Anterior cingulate cortex (tissue), 58 donors: Measurements from ENCODE around the gene CNOT6L.

Source experiments
- DNase-seq, 58 donors: peaks; one replicate each; lab custom pipeline; 2025; lab: John Stamatoyannopoulos, UW

CNOT6L gene

DNA sequence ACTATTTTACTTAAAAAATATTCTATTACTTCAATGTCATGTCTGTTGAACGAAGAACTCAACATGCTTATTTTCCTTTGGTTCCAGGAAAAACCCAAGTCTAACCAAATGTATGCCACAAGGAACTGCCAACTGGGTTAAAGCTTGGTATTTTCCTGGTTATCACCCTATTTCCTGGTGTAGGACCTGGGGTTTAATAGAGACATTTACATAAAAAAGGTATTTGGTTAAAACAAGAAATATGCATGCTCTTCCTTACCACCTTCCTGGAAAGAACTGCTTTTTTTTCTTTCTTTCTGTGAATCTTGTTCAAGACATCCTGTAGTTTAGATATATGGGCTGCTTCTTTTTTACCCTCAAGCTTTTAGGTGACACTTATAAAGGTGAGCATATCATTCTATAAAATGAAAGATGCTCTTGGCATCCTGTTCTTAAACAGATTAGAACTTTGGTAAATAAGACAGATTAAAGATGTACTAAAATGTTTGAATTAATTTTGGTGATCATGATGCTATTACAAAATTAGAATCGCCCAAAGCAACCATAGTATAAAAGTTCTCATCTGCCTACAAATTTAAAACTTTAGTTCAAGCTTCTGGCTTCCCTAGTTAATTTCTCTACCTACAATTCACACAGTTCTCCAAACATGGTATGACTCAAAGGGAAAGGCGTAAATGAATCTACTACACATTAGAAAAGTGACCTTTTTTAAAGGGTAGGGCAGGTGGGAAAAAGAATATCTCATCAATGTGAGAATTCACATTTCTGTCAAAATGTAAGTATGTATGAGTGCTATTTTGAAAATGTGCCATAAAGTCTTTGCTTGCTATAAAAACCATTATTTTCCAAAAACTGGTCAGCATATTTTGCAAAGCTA is 103.5 kb downstream of the CNOT6L start:
- DNase-seq, result no peak

DNA sequence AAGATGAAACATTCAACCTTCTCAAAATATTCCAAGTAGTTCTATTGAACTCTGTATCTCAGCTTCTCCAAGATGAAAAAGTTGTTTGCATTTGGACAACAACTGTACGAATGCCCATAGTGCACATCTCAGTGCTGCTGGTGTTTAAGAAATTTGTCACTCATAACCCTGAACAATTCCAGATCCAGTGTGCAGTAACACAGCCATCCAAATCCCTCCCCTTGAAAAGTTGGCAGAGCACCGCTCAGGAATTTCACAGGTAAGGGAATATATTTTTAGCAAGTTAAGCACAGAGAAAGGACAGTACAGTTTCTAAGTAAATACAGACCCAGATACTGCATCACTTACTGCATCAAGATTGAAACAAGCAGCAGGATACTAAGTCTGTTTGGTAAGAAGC is 104.7 kb downstream of the CNOT6L start:
- DNase-seq, result no peak

DNA sequence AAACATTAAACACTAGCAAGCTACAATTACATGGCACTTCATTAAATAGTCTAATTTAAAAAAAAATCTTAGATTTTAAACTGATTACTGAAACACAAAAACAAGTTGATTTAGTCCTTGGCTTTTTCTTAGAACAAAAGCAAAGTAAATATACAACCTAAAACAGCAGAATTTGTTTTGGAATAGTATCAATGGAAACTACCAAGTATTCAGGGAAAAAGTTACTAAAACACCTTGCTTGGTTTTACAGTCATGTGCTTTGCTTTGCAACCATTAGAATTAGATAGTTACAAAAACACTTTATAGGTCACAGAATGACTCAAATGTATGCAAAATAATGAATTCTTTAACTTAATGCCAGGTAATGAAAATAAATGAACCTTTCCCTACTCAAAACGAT is 105.3 kb downstream of the CNOT6L start:
- no peak for DNase-seq

DNA sequence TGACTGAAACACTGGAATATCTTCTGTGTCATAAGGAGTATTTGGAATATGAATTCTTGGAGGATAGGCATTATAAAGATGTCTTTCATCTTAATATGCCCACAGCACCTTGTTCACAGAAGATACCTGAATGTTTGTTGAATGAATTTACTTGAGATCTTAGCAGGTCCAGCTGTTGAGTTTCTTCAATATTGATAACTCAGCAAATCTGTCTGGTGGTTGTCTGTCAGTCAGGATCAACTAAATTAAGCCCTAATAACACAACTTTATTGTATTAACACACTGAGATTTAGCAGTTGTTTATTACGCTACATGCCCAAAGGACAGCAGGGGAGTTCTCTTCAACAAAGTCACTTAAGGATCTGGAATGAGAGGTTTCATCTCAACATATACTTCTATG is 106.5 kb downstream of the CNOT6L start:
- DNase-seq, result no peak

DNA sequence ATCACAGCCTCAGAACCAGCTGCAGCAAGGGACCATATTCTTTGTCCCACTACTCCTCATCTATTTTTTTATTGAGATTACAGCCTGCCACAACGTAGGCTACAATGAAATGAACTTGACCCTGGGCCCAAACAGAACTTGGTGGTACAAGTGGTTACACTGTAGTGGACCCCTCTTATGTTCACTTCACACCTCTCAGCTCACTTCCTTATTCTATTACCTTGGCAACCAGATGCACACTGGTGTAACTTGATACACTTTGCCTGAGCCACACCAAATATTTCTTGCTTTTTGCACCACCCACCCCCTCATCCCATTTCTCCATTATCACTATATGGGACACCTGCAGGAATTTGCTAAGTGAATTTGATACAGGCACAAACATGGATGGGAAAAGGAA is 107.7 kb downstream of the CNOT6L start:
- no peak for DNase-seq

DNA sequence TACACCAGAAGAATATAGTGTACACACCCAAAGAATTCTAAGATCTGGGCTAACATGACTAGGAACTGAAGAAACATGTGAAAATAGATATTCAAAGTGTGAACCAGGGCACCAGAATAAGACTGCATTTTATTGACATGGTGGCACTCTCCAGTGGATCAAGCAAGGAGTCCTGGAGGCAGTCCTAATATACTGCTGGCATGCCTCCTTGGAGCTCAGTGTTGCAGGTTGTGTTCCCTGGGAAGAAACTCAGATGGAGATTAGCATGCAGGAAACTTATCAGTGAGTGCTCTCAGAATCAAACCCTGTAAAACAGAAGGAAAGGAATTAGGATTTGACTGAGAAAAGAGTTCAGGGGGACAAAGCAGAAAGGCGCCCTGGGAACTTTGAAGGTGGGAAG is 108.5 kb downstream of the CNOT6L start:
- DNase-seq, result no peak

DNA sequence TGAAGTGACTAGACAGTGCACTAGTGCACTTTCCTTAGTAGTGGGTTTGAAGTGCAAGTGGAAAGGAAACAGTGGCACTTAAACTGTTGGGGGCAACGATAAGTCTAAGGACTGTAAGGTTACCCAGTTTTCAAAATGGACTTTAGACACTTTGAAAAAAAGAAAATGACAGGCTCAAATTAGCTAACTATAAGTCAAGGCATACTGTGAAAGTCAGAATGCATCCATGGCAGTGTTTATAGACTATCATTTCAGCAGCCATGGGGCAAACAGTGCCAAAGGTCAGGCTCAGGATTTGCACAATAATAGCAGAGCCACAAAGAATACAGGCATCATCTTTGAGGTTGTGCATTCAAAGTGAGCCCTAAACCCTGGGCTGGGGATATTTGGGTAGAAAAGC is 109.1 kb downstream of the CNOT6L start:
- DNase-seq, result no peak

DNA sequence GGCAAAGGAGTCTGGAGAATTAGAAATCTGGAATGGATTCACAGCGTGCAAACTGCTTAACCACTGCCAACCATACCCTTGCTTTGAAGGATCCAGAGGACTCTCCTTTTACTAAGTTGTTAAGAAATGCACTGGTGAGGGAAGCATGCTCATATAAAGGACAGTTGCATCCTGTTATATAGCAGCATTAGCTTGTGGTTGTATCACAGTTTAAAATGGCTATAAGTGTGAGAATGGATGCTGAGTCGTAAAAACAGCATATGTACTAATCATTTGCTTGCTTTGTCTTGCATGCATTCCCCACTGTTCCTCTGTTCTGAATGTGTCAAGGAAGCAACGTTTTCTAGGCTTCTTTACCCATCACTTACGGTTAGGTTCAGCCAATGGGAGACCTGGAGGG is 112.5 kb downstream of the CNOT6L start:
- DNase-seq, result no peak

DNA sequence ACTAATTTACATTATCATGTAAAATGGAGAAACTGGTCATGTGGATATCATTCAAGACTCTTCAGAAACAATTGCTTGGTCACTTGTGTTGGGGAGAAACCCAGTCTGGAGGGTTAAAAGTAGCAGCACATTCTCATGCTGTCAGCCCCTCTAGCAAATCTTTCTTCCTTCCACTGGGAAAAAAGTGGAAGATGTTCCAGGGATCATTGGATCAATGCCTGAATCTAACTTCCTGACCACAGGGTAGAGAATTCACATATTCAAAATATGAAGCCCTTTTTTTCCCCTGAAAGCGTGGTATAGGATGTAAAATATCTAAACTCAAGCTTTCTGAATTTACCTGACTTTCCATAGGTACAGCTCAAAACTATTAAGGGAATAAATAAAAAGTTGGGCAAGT is 115.5 kb downstream of the CNOT6L start:
- DNase-seq, result no peak

DNA sequence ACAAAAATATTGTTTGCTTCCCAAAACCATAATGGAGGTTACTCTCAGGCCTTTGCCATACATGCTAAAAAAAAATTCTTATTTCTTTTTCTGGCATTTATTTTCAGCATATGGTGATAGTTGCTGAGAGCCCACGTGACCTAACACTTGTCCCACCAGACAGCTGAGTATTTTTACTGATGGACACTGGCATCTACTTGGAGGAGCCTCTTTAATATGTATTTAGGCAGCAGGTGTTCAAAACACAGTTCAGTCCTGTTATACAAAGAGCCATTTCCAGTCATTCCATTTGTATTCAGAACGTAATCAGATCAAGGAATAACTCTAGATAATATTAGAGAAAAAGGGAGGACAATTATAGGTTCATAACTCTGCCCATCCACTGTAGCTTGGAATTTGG is 118.0 kb downstream of the CNOT6L start:
- no peak for DNase-seq

DNA sequence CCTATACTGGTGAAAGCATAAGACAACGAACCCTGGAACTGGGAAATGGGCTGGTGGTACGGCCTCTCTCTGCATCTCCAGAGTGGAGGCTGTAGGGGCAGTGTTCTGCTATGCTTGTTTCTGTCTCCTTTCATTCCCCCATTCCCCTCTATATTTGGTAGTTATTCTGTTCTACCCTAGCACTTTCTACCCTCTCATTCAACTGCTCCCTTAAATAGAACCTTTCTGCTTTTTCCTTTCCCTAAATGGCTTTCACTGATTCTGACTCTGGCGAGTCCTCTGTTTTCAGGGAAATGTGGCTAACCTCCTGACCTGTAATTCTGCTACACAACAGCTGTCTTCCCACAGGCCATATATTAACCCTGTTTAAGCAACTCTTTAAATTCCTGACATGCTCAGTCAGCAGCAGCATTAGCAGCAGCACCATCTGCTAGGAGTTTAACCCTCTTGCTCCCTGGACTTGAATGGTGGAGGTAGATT is 119.4 kb downstream of the CNOT6L start:
- no peak for DNase-seq

DNA sequence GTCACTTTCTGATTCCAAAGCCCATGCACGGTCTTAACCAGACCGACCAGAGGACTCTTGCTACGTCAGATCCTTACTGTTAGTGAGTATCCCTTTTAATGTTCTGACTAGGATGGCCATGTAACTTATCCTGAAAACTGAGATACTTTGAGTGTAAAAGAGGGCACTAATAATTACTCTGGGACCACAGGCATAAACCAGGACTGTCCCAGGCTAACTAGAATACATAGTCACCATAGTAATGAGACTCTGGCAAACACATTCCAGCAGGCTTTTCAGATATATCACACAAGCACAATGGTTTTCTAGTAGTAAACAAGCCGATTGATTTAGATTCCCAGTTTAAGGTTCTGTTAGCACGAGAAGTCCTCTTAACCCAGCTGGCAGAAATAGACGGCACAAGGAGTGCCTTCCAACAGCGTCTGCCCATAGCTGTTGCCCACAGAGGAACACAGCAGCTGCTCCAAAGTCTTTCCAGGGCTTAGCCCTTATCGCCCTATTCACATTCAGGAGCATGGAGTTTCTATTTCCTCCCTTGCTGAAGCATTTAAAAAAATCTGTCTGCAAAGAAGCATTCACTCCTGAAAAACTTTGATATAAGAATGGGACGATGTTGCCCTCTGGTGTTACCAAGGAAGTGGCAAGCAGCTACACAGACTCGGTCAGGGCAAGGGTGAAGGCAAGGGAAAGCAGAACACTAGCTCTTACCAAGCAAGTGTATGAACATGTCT is 121.1 kb downstream of the CNOT6L start:
- peak in 23 of 58 donors; percentile 1 to 55 (median 6) for DNase-seq

DNA sequence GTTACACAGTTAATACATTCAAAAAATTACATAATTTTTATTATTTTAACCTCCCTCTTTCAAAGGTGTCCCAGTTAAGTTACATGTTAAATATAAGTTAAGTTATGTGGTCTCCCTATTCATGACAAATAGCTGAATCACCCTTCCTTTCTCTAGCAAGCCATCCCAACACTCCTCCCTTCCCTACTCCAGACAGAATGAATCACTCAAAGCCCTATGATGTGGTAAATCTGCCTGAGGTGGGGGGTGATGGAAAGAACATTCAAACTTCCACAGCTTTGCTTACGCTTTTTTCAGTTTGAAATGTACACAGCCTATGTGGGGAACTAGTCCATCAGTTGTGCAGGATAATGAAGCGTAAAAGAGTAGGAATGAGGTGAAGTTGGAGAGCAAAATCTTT is 123.4 kb downstream of the CNOT6L start:
- no peak for DNase-seq

DNA sequence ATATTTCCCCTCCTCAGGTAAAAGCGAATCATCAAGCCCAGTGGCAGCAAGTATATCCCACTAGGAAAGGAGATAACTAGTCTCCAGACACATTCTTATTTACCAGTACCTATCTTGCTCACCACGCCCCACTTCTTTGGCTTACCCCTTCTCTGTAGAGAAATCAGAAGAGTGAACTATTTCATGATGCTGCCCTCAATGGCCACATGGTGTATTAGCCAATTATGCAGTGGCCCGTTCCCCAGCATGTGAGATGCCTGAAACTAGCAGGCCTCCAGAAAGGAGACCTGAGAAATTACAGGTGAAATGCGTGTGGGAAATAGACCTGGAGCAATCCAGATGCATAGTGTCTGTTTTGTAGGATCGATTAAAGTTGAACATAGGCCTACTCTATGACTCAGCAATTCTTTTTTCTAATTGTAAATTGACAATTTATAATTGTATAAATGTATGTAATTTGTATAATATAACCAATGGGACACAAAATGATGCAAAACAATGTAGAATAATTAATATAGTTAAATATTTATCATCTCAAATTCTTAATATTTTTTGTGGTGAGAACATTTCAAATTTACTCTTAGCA is 126.2 kb downstream of the CNOT6L start:
- no peak for DNase-seq

DNA sequence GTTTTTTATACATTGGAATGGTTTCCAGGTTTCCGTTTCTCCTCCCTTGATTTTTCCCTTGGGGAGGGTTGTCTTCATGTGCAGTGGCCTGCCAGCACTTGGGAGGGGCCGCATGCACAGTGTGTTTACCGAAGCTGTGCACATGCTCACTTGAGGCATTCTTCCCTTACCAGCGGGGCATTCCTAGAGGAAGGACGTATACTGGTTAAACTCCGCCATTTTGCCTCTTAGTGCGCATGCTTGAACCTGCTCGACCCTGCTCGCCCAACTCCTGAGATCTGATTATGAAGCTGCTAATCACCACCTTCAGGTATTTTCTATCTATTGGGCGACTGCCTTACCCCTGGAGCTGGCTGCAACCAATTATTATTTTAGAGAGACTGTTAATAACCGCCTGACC is 137.4 kb downstream of the CNOT6L start:
- DNase-seq, result no peak

DNA sequence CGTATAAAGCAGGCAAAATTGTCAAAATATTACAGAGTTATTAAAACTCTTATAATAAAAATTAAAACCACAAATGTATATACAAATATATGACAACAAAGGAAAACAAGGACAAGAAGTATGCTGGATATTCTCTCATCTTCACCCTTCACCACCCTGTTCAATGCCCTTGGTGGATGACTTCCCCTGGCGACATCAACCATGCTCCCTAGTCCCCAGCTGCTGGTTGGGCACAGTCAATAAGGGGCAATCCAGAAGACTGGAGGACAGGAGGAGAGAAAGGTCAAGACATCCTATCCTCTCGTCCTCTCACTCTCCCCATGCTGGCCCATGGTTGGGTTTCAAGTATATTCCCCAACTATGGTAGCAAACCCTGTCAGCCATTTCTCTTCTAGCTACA is 142.3 kb downstream of the CNOT6L start:
- DNase-seq, result no peak

DNA sequence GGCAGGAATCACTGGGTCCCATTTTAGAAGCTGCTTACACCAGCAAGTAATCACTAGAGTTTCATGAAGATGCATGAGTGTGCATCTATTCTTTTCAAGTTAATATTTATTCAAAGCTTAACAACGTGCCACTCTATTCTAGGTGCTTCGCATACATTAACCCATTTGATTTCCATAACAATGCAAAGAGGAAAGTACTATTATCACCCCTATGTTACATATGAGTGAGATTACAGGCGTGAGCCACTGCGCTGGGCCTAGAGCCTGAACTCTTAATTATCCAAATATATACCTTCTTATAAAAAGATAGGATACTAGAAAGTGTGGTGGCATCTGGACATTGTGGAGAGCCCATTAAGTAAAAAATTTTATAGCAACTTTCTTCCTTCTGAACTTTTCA is 148.1 kb downstream of the CNOT6L start:
- DNase-seq, result no peak

DNA sequence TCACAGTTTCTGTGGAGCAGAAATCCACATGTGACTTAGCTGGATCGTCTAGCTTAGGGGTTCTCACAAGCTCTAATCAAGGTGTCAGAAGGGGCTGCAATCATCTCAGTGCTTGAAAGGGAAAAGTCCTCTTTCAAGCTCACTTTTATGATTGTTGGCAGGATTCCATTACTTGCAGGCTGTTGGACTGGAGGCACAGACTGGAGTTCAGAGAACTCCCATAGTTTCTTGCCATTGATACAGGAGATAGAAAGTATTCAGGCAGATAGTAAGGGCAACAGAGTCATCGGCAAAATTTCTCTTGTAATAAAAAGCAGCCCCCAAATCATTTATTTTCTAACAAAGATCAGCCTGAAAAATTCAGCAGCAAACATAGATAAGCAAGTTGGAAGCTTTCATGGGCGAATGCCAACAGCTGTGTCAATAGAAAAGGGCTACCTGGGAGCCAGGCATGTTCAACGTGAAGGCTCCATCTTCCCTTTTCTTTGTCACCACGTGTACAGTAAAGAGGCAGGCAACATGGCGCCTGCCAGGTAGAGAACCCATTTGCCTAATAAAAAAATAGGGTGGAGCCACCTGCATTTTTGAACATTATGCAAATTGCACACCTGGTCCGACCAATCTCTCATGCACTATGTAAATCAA is 149.1 kb downstream of the CNOT6L start:
- no peak for DNase-seq

DNA sequence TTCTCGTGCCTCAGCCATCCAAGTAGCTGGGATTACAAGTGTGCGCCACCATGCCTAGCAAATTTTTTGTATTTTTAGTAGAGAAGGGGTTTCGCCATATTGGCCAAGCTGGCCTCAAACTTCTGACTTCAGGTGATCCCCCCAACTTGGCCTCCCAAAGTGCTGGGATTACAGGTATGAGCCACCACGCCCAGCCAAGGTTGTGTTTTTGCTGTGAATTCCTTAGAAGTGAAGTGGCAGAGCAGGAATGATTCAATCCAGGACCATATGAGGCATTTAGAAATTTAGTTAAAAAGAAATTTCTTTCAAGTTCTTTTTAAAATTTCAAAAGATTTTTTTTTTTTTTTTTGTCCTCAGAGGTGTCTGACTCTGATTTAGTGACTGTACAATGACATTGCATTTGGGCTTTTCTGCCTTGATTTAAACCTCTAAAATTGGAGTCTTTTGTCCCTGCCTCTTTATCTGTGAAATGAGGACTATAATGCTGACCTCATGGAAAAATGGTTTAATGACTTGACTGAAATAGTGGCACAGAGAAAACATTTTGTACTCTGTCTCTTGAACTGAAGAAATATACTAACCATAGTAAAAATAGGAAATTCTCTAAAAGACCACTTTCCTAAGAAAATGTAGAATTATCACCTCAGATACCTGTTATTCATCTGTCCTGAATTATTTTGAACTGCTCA is 153.6 kb downstream of the CNOT6L start:
- no peak for DNase-seq
